Endothelial cell of umbilical vein (primary cell): ENCODE results near the gene UFSP1. TPM values are rescaled to one million over a fixed set of nuclear protein-coding genes. Genes with fewer than 3 reads are reported as not detected.
A peak's percentile ranks its signal among the peaks of the same experiment; 100 is the strongest.

Experiments used
- BruUV-seq: library from RNA; stranded (reverse); fragments of 400-500 nt; replicated peaks from 2 replicates; lab custom pipeline; 2021; lab: Mats Ljungman, UMichigan
- CTCF ChIA-PET: fragments of 300-600, 350-600 bp; sonication (Branson Sonifier 250); formaldehyde crosslinking; loops from one replicate; lab custom pipeline; 2021; ENCODE audit warnings: antibody characterized with exemption, inconsistent platforms; lab: Charles Lee
- POLR2A ChIA-PET: fragments of 300-600, 350-600 bp; sonication (Branson Sonifier 250); formaldehyde crosslinking; loops from one replicate; lab custom pipeline; 2021; ENCODE audit warnings: antibody characterized with exemption, inconsistent platforms; lab: Charles Lee
- DNase-seq: peaks from one replicate; pipeline ENCODE4 v3.0.0-alpha.2; 2011; ENCODE audit warnings: low read depth, low spot score
- FAIRE-seq: peaks from 2 replicates; lab custom pipeline; 2011; peaks lifted over from hg19 to GRCh38; lab: Jason Lieb, UNC
- H2AFZ ChIP-seq: 2 replicates; pipeline ENCODE4 v1.6.0; 2012; ENCODE audit warnings: low read depth, low read length, control low read depth, inconsistent platforms
- H3K27ac ChIP-seq: 2 replicates; pipeline ENCODE4 v1.5.1; 2011; ENCODE audit warnings: low read depth, mild to moderate bottlenecking, control low read depth, low read length, moderate library complexity; ENCODE audit not compliant: insufficient read depth
- H3K27me3 ChIP-seq, 2 experiments: 2 replicates each; pipeline versions ENCODE4 v1.6.0 to v1.6.1; 2011; ENCODE audit warnings: low read length in 2 of 2, mixed read lengths in 1 of 2; ENCODE audit not compliant: control insufficient read depth in 2 of 2, insufficient read depth in 2 of 2
- H3K36me3 ChIP-seq, 2 experiments: 2 replicates in 1 of 2; 3 replicates in 1 of 2; pipeline ENCODE4 v1.5.1; 2011; ENCODE audit warnings: low read length in 2 of 2, mild to moderate bottlenecking in 1 of 2, moderate library complexity in 1 of 2; ENCODE audit not compliant: control insufficient read depth in 2 of 2, insufficient read depth in 2 of 2; ENCODE audit errors: extremely low read depth in 1 of 2
- H3K4me1 ChIP-seq: 3 replicates; pipeline ENCODE4 v1.5.1; 2011; ENCODE audit warnings: mild to moderate bottlenecking, low read length; ENCODE audit not compliant: control insufficient read depth, insufficient read depth; ENCODE audit errors: extremely low read depth
- H3K4me2 ChIP-seq: 2 replicates; pipeline ENCODE4 v1.6.1; 2011; ENCODE audit warnings: low read length, control low read depth, mixed read lengths; ENCODE audit not compliant: insufficient read depth
- H3K4me3 ChIP-seq, 3 experiments: fragments of 200-600 bp in 1 of 3; sonication (generic), shearing (Covaris generic) in 1 of 3; replicated peaks in 1 of 3; 2 replicates each; pipeline ENCODE4 v1.5.1; 2011 to 2016; ENCODE audit warnings: control low read depth in 3 of 3, low read length in 3 of 3, mild to moderate bottlenecking in 2 of 3, inconsistent platforms in 1 of 3, low read depth in 1 of 3, moderate library complexity in 1 of 3; ENCODE audit not compliant: insufficient read depth in 1 of 3
- H3K79me2 ChIP-seq: 2 replicates; pipeline ENCODE4 v1.6.0; 2012; ENCODE audit warnings: low read length, inconsistent platforms; ENCODE audit not compliant: control insufficient read depth, insufficient read depth
- H3K9ac ChIP-seq: replicated peaks from 2 replicates; pipeline ENCODE3; 2011; ENCODE audit warnings: low read length, control low read depth; ENCODE audit not compliant: insufficient read depth; ENCODE audit errors: extremely low read depth
- H3K9me1 ChIP-seq: replicated peaks from 3 replicates; pipeline ENCODE4 v1.6.0; 2011; ENCODE audit warnings: mild to moderate bottlenecking, low read length; ENCODE audit not compliant: control insufficient read depth, insufficient read depth; ENCODE audit errors: extremely low read depth
- H3K9me3 ChIP-seq: replicated peaks from 2 replicates; pipeline ENCODE4 v1.5.1; 2012; ENCODE audit warnings: low read length, inconsistent platforms; ENCODE audit not compliant: control insufficient read depth, insufficient read depth
- H4K20me1 ChIP-seq: replicated peaks from 2 replicates; pipeline ENCODE3; 2011; ENCODE audit warnings: mild to moderate bottlenecking, low read length; ENCODE audit not compliant: control insufficient read depth, insufficient read depth; ENCODE audit errors: extremely low read depth
- EZH2 ChIP-seq: IDR thresholded peaks from 2 replicates; pipeline ENCODE4 v1.6.1; 2012; ENCODE audit warnings: borderline replicate concordance, low read depth, mild to moderate bottlenecking, moderate library complexity, low read length, inconsistent platforms; ENCODE audit not compliant: severe bottlenecking
- FOS ChIP-seq: IDR thresholded peaks from 2 replicates; pipeline ENCODE4 v1.6.1; 2011; ENCODE audit warnings: mild to moderate bottlenecking, low read length, moderate library complexity, borderline replicate concordance; ENCODE audit not compliant: insufficient read depth
- GATA2 ChIP-seq: IDR thresholded peaks from 2 replicates; pipeline ENCODE4 v1.7.0; 2011; ENCODE audit warnings: low read depth, mild to moderate bottlenecking, moderate library complexity, mixed read lengths, low read length; ENCODE audit not compliant: insufficient read length, insufficient read depth
- JUN ChIP-seq: IDR thresholded peaks from 2 replicates; pipeline ENCODE4 v1.6.1; 2011; ENCODE audit warnings: borderline replicate concordance, low read depth; ENCODE audit not compliant: insufficient read length, insufficient read depth
- MYC ChIP-seq: IDR thresholded peaks from one replicate; pipeline ENCODE4 v1.6.1; 2011; ENCODE audit warnings: mild to moderate bottlenecking, low read depth, low read length
- POLR2A ChIP-seq: IDR thresholded peaks from 2 replicates; pipeline ENCODE4 v1.6.1; 2012; ENCODE audit warnings: low read depth, mild to moderate bottlenecking, control low read depth, low read length
- POLR2AphosphoS5 ChIP-seq: IDR thresholded peaks from 2 replicates; pipeline ENCODE4 v1.6.1; 2012; ENCODE audit warnings: low read depth, mild to moderate bottlenecking, control low read depth, low read length, moderate library complexity; ENCODE audit not compliant: insufficient read depth
- dilution Hi-C: fragments of 300-500 bp; cut with MboI; formaldehyde crosslinking; loops from one replicate; pipeline ENCODE4 v1.15.0; 2019; ENCODE audit warnings: low sequenced_read_pairs; ENCODE audit not compliant: extremely low pct_ligation_motif_present
- intact Hi-C: fragments of 100-400 bp; cut with micrococcal nuclease; formaldehyde crosslinking; loops from one replicate; pipeline ENCODE4 v1.10.0; 2022
- polyA plus RNA-seq, 4 experiments: library from polyadenylated mRNA; depleted of rRNA in 3 of 4; stranded (reverse) in 3 of 4; unstranded in 1 of 4; fragments of >200 nt; gene quantifications; 2 replicates each; pipeline versions ENCODE4 v1.2.1 to v1.2.3, GENCODE V29; 2011 to 2012; ENCODE audit warnings: missing spikeins in 1 of 4
- total RNA-seq: library from RNA; stranded (reverse); gene quantifications from 2 replicates; pipeline ENCODE4 v1.2.3, GENCODE V29; 2021
- TF ChIP-seq, protein P1 (sequence below), 2 donors: IDR thresholded peaks; 1 replicate in 1 of 2; 2 replicates in 1 of 2; pipeline ENCODE4 v1.5.1; 2011; ENCODE audit warnings: low read length in 2 of 2, mild to moderate bottlenecking in 2 of 2, moderate library complexity in 2 of 2, control low read depth in 1 of 2, inconsistent platforms in 1 of 2, low read depth in 1 of 2; ENCODE audit not compliant: insufficient read depth in 1 of 2; ENCODE audit errors: extremely low read depth in 1 of 2
- TF ChIP-seq, protein P2 (sequence below): IDR thresholded peaks from 2 replicates; pipeline ENCODE4 v1.6.1; 2011; ENCODE audit not compliant: insufficient read depth, insufficient read length

The UFSP1 gene
- total and polyA plus RNA-seq, 2 donors (not counting 3 experiments of a cell fraction or from before 2014, with no cell fraction given): 0.84 to 0.93 TPM

DNA sequence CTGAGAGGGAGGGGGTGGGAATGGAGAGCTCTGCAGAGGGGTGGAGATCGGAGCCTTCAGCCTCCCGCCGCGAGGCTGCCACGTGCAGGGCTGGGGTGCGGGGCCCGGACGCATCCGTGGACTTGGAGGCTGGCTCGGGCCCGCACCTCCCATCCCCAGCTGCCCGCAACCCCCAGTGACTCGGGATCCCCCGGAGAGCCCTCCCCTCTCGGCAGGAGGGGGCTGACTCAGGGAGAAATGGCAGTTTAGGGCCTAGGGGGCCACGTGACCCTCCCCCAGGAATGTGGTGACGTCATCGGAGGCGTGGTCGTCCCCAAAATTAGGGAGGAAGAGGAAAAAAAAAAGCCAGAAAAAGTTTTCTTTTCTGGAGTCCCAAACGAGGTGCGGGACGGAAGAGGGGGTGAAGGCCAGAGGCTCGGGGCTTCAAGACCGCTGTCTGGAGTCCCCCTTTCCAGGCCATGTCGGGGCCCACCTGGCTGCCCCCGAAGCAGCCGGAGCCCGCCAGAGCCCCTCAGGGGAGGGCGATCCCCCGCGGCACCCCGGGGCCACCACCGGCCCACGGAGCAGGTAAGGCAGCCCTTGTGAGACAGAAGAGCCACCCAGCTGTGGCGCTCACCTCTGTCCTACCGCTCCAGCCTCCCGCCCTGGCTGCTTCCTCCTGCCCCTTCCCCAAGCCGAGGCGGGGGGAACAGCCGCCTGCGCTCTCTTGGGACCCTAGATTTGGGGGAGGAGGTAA is 22.3 kb downstream of the UFSP1 start, which contains the start of gene TRIP6:
TSS of gene TRIP6 (plus strand) at position 348 of the 736 bp plus-strand sequence. CDS start at position 459, 111 bp downstream.
- ChIA-PET CTCF (interaction anchor here (0.7 to 1.0 kb wide), 2 partner anchors 15 to 162 kb away, joined by 3 to 5 read pairs; partner anchors contain the start of genes POP7 and SLC12A9), POLR2A (interaction anchor here (0.7 to 1.0 kb wide), 2 partner anchors 8 to 20 kb away, joined by 3 to 4 read pairs; partner anchors contain the start of gene SRRT)
- Histone ChIP-seq H3K9me1 (no peaks in the 10 kb centered on the region), H3K79me2 (peaks cover 25% of the 10 kb centered on the region), H3K9ac (peak within 1 kb of the TSS; percentile 98), H3K4me1 (peaks cover 36% of the 10 kb centered on the region), H3K36me3 (peaks cover 4 to 17% of the 10 kb centered on the region in 2 experiments), H4K20me1 (no peaks in the 10 kb centered on the region), H3K4me3 (peak within 1 kb of the TSS; percentile 72 to 93 (median 87)), H3K27me3 (no peaks in the 10 kb centered on the region), H3K9me3 (no peaks in the 10 kb centered on the region), H2AFZ (peak within 1 kb of the TSS; percentile 60), H3K4me2 (peak within 1 kb of the TSS; percentile 86), H3K27ac (peak within 1 kb of the TSS; percentile 90)
- intact Hi-C loops (loop anchor here (1.0 to 10.0 kb wide), 3 partner anchors 8 to 282 kb away; partner anchors contain the start of genes FBXO24, LRCH4 and SRRT), dilution Hi-C loops (no loop called here)
- DNase-seq (peak; percentile 76), FAIRE-seq (peak; percentile 91)
- BruUV-seq: TSS peak; percentile 67
- no peak for TF ChIP-seq GATA2
- peak; percentile 82 for TF ChIP-seq POLR2A
- TF ChIP-seq, protein P1, sequence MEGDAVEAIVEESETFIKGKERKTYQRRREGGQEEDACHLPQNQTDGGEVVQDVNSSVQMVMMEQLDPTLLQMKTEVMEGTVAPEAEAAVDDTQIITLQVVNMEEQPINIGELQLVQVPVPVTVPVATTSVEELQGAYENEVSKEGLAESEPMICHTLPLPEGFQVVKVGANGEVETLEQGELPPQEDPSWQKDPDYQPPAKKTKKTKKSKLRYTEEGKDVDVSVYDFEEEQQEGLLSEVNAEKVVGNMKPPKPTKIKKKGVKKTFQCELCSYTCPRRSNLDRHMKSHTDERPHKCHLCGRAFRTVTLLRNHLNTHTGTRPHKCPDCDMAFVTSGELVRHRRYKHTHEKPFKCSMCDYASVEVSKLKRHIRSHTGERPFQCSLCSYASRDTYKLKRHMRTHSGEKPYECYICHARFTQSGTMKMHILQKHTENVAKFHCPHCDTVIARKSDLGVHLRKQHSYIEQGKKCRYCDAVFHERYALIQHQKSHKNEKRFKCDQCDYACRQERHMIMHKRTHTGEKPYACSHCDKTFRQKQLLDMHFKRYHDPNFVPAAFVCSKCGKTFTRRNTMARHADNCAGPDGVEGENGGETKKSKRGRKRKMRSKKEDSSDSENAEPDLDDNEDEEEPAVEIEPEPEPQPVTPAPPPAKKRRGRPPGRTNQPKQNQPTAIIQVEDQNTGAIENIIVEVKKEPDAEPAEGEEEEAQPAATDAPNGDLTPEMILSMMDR (IDR thresholded peaks at IDR 0.05; ENCODE audit: extremely low read depth in 1 of 2, insufficient read depth in 1 of 2, low read depth in 1 of 2, low read length in 2 of 2): no peak
- TF ChIP-seq, protein P2, sequence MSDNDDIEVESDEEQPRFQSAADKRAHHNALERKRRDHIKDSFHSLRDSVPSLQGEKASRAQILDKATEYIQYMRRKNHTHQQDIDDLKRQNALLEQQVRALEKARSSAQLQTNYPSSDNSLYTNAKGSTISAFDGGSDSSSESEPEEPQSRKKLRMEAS: peak; percentile 78
- TF ChIP-seq FOS: peak; percentile 62
- peak; percentile 86 for TF ChIP-seq JUN
- no peak for TF ChIP-seq MYC
- no peak for TF ChIP-seq POLR2AphosphoS5
- no peak for TF ChIP-seq EZH2
